GM13977 (cell line): ENCODE results near the gene ANK2.

Experiments
- DNase-seq: peaks from one replicate; pipeline ENCODE4 v3.0.0; 2012; ENCODE audit warnings: low spot score
- CTCF ChIP-seq: IDR thresholded peaks from 2 replicates; pipeline ENCODE4 v1.5.1; 2012; ENCODE audit warnings: mild to moderate bottlenecking, control low read depth; ENCODE audit not compliant: insufficient read depth; ENCODE audit errors: extremely low read depth, missing control alignments
- in situ Hi-C: fragments of 300-500 bp; cut with MboI; formaldehyde crosslinking; loops from one replicate; pipeline ENCODE4 v1.12.0; 2022; ENCODE audit warnings: low sequenced_read_pairs, low pct_unique_long_range_greater_than_20kb, mixed read lengths, inconsistent platforms; ENCODE audit not compliant: unreplicated experiment

The ANK2 gene

GRCh38 chr4:113331811-113332210 is 282.4 kb downstream of the ANK2 start:
- DNase-seq, result no peak
- in situ Hi-C loops, result no loop called here
- TF ChIP-seq CTCF, result no peak

GRCh38 chr4:113332701-113333100 is 283.2 kb downstream of the ANK2 start:
- in situ Hi-C loops, result no loop called here
- no peak for TF ChIP-seq CTCF
- DNase-seq, result no peak

- in situ Hi-C loops, result no loop called here
Measured at GRCh38 chr4:113335746-113336145, 286.3 kb downstream of the ANK2 start.

GRCh38 chr4:113336556-113336955 is 287.1 kb downstream of the ANK2 start:
- in situ Hi-C loops, result no loop called here

More at GRCh38 chr4:113335746-113336145, 286.3 kb downstream of the ANK2 start:
- TF ChIP-seq CTCF, result no peak
- no peak for DNase-seq

GRCh38 chr4:113339430-113339813 is 290.0 kb downstream of the ANK2 start:
- DNase-seq, result no peak
- in situ Hi-C loops, result no loop called here
- TF ChIP-seq CTCF, result no peak

More at GRCh38 chr4:113336556-113336955, 287.1 kb downstream of the ANK2 start:
- no peak for TF ChIP-seq CTCF
- no peak for DNase-seq

GRCh38 chr4:113344100-113344499 is 294.6 kb downstream of the ANK2 start:
- in situ Hi-C loops, result no loop called here
- no peak for DNase-seq
- TF ChIP-seq CTCF, result no peak

- DNase-seq, result no peak
- no peak for TF ChIP-seq CTCF
- in situ Hi-C loops, result no loop called here
Measured at GRCh38 chr4:113347245-113347644, 297.8 kb downstream of the ANK2 start.
